Measurements from ENCODE around the gene SCN3A. TPM values are rescaled to one million over a fixed set of nuclear protein-coding genes. Genes with fewer than 3 reads are reported as not detected.

The SCN3A gene
- total and polyA plus RNA-seq, 2 of the 13 experiments (the other 11 are each of a cell fraction or from before 2014, with no cell fraction given), result not detected

DNA sequence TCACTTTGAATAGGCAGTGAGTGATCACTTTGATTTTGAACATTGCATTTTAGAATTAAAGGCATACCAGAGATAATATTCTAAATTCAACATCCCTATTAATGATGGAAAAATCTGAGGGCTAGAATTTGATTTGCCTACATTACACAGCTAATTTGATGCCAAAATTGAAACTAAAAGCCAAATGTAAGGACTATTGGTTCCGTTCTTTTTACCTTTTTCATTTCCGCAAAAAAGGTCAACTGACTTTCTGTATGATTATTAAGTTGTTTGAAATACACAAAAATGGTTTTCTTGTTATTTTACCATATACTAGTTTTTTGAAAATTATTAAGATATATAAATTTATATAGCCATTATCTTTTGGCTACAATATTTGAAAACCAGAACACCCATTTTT is 117.5 kb downstream of the SCN3A start:
- H3K36me3 ChIP-seq (replicated peaks in 1 of 2; ENCODE audit: control insufficient read depth in 1 of 2, insufficient read depth in 2 of 2, low read length in 2 of 2), result no peaks in the 10 kb centered on the region
- 79% methylated on average over 2 of the region's 2 CpGs for WGBS (ENCODE audit: low lambda C conversion rate)
- no peak overlapping the region for H3K27ac ChIP-seq (ENCODE audit: extremely low read length, insufficient read depth, low read length)
- no peak for DNase-seq (ENCODE audit: low spot score)
- no peak overlapping the region for H3K4me3 ChIP-seq (replicated peaks in 1 of 3; ENCODE audit: insufficient read depth in 1 of 3, low read depth in 2 of 3, low read length in 3 of 3)
- H3K4me2 ChIP-seq (ENCODE audit: low read depth, low read length), result no peak overlapping the region
- ATAC-seq, result no peak
- in situ Hi-C loops (cut with HindIII; ENCODE audit: extremely low pct_ligation_motif_present, low pct_unique_long_range_greater_than_20kb) (no loop called here), intact Hi-C loops (cut with micrococcal nuclease; ENCODE audit: unreplicated experiment) (no loop called here)
- no peaks in the 10 kb centered on the region for H4K20me1 ChIP-seq (ENCODE audit: insufficient read depth, low read length)
- H2AFZ ChIP-seq (ENCODE audit: low read length), result no peak overlapping the region
- H3K9ac ChIP-seq (ENCODE audit: insufficient read depth, low read depth, low read length), result no peak overlapping the region
- H3K27me3 ChIP-seq (ENCODE audit: control insufficient read depth in 1 of 2, insufficient read depth in 2 of 2, low read length in 2 of 2), result no peaks in the 10 kb centered on the region
- H3K79me2 ChIP-seq (ENCODE audit: insufficient read depth, low read length), result no peaks in the 10 kb centered on the region
- peaks cover 13% of the 10 kb centered on the region for H3K4me1 ChIP-seq (ENCODE audit: insufficient read depth, low read length)
- ChIA-PET CTCF (ENCODE audit: low intra/inter-chr PET ratio, low total read pairs) (no interaction called here), POLR2A (no interaction called here)
- H3K9me3 ChIP-seq (ENCODE audit: low read length), result peaks cover 12% of the 10 kb centered on the region
- BruUV-seq (replicated peaks), result no TSS peak
- TF ChIP-seq, protein P1, sequence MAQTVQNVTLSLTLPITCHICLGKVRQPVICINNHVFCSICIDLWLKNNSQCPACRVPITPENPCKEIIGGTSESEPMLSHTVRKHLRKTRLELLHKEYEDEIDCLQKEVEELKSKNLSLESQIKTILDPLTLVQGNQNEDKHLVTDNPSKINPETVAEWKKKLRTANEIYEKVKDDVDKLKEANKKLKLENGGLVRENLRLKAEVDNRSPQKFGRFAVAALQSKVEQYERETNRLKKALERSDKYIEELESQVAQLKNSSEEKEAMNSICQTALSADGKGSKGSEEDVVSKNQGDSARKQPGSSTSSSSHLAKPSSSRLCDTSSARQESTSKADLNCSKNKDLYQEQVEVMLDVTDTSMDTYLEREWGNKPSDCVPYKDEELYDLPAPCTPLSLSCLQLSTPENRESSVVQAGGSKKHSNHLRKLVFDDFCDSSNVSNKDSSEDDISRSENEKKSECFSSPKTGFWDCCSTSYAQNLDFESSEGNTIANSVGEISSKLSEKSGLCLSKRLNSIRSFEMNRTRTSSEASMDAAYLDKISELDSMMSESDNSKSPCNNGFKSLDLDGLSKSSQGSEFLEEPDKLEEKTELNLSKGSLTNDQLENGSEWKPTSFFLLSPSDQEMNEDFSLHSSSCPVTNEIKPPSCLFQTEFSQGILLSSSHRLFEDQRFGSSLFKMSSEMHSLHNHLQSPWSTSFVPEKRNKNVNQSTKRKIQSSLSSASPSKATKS (CRISPR knock-in tag; IDR thresholded peaks at IDR 0.05), result no peak
- TF ChIP-seq TCF12 (IDR thresholded peaks at IDR 0.05) (no peak), TCF12 (CRISPR knock-in tag; IDR thresholded peaks at IDR 0.05) (no peak), ZNF761 (CRISPR knock-in tag; conservative IDR thresholded peaks at IDR 0.05) (no peak), FOSL2 (CRISPR knock-in tag; IDR thresholded peaks at IDR 0.05) (no peak), THYN1 (CRISPR knock-in tag; IDR thresholded peaks at IDR 0.05; ENCODE audit: borderline replicate concordance, low read depth) (no peak), ZNF12 (CRISPR knock-in tag; IDR thresholded peaks at IDR 0.05) (no peak), ZNF207 (IDR thresholded peaks at IDR 0.05; ENCODE audit: borderline replicate concordance) (no peak), THAP11 (CRISPR knock-in tag; IDR thresholded peaks at IDR 0.05) (no peak)
- no peak for FAIRE-seq

Measured in HepG2 (cell line).